ENCODE data around the gene UCN3.

The UCN3 gene

DNA sequence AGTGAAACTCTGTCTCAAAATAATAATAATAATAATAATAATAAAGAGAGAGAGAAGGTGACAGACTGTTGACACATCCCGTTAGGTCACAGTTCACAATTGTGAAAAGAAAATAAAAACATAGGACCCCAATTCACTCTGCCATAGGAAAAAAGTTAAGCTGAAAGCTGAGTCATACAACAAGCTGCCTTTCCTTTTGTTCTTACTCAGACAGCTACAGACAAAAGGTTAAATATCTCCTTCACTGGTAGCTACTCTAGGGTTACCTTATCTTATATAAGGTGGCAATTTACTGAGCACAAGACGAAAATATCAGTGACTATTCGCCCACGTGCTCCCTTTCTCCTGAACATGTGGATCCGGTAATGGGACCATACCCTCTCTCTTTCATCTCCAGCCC lies 22.4 kb downstream of the UCN3 start:
- no peaks in the 10 kb centered on the region for H3K4me1 ChIP-seq (ENCODE audit: control insufficient read depth in 1 of 2, insufficient read depth in 1 of 2, low read depth in 1 of 2, low read length in 1 of 2)
- no peaks in the 10 kb centered on the region for H3K9me3 ChIP-seq
- H3K27ac ChIP-seq: no peak overlapping the region
- no peak overlapping the region for H3K4me3 ChIP-seq (ENCODE audit: low read depth in 1 of 2, low read length in 1 of 2)
- TF ChIP-seq, protein P1, sequence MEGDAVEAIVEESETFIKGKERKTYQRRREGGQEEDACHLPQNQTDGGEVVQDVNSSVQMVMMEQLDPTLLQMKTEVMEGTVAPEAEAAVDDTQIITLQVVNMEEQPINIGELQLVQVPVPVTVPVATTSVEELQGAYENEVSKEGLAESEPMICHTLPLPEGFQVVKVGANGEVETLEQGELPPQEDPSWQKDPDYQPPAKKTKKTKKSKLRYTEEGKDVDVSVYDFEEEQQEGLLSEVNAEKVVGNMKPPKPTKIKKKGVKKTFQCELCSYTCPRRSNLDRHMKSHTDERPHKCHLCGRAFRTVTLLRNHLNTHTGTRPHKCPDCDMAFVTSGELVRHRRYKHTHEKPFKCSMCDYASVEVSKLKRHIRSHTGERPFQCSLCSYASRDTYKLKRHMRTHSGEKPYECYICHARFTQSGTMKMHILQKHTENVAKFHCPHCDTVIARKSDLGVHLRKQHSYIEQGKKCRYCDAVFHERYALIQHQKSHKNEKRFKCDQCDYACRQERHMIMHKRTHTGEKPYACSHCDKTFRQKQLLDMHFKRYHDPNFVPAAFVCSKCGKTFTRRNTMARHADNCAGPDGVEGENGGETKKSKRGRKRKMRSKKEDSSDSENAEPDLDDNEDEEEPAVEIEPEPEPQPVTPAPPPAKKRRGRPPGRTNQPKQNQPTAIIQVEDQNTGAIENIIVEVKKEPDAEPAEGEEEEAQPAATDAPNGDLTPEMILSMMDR (IDR thresholded peaks at IDR 0.05): no peak
- no peaks in the 10 kb centered on the region for H3K36me3 ChIP-seq
- H3K27me3 ChIP-seq: no peaks in the 10 kb centered on the region

DNA sequence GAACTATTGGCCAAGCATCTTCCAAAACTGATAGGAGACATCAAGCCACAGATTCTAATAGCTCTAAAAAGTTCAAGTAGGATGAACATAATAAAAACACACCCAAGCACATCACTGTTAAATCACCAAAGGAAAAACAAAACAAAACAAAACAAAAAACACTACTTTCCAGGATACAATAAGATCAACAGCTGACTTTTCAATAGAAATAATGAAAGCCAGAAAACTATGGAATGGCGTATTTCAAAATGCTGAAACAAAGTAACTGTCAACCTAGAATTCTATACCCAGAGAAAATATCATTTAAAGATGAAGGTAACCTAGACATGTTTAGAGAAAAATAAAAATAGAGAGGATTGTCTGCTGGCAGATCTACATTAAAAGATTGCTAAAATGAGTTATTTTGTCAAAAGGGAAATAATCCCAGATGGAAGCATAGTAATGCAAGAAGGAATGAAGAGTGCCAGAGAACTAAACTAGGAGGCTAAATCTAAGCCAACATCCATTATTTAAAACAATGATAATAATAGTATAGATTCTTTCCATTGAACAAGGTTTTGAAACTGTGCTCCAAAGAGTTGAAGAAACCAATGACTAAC lies 25.9 kb downstream of the UCN3 start:
- TF ChIP-seq, protein P1 (IDR thresholded peaks at IDR 0.05): no peak
- H3K4me1 ChIP-seq (ENCODE audit: control insufficient read depth in 1 of 2, insufficient read depth in 1 of 2, low read depth in 1 of 2, low read length in 1 of 2): no peaks in the 10 kb centered on the region
- no peaks in the 10 kb centered on the region for H3K27me3 ChIP-seq
- H3K36me3 ChIP-seq: no peaks in the 10 kb centered on the region
- H3K9me3 ChIP-seq: no peaks in the 10 kb centered on the region
- no peak overlapping the region for H3K4me3 ChIP-seq (ENCODE audit: low read depth in 1 of 2, low read length in 1 of 2)
- no peak overlapping the region for H3K27ac ChIP-seq

DNA sequence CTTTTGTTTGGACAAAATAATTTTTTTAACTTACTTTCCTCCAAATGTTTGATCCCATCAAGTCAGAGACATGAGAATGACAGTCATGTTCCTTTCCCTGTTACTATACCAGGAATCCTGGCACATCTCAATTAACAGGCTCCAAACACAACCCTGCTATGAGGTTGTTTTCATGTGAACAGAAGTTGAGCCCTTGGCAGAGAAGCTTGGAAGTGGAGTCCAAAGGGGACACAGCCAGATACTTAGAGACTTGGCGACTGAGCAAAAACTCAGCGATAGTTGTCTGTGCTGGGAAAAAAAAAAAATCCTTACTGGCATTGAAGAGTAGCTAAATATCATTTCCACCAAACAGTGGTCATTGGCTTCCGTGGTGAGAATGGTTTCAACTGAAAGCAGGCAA lies 27.0 kb downstream of the UCN3 start:
- no peaks in the 10 kb centered on the region for H3K4me1 ChIP-seq (ENCODE audit: control insufficient read depth in 1 of 2, insufficient read depth in 1 of 2, low read depth in 1 of 2, low read length in 1 of 2)
- H3K4me3 ChIP-seq (ENCODE audit: low read depth in 1 of 2, low read length in 1 of 2): no peak overlapping the region
- no peaks in the 10 kb centered on the region for H3K27me3 ChIP-seq
- H3K9me3 ChIP-seq: no peaks in the 10 kb centered on the region
- H3K27ac ChIP-seq: no peak overlapping the region
- TF ChIP-seq, protein P1 (IDR thresholded peaks at IDR 0.05): no peak
- H3K36me3 ChIP-seq: no peaks in the 10 kb centered on the region

DNA sequence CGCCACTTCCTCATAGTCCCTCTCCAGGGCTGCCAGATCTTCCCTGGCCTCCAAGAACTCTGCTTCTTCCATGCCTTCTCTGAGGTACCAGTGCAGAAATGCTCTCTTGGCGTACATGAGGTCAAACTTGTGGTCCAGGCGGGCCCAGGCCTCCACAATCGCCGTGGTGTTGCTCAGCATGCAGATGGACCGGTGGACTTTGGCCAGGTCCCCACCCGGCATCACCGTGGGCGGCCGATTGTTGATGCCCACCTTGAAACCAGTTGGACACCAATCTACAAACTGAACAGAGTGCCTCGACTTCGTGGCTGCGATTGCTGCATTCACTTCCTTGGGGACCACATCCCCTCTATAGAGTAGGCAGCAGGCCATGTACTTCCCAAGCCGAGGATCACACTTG lies 28.8 kb downstream of the UCN3 start:
- TF ChIP-seq, protein P1 (IDR thresholded peaks at IDR 0.05): no peak
- Histone ChIP-seq H3K4me3 (ENCODE audit: low read depth in 1 of 2, low read length in 1 of 2) (no peak overlapping the region), H3K36me3 (no peaks in the 10 kb centered on the region), H3K9me3 (no peaks in the 10 kb centered on the region), H3K27me3 (no peaks in the 10 kb centered on the region), H3K27ac (no peak overlapping the region), H3K4me1 (ENCODE audit: control insufficient read depth in 1 of 2, insufficient read depth in 1 of 2, low read depth in 1 of 2, low read length in 1 of 2) (no peaks in the 10 kb centered on the region)

DNA sequence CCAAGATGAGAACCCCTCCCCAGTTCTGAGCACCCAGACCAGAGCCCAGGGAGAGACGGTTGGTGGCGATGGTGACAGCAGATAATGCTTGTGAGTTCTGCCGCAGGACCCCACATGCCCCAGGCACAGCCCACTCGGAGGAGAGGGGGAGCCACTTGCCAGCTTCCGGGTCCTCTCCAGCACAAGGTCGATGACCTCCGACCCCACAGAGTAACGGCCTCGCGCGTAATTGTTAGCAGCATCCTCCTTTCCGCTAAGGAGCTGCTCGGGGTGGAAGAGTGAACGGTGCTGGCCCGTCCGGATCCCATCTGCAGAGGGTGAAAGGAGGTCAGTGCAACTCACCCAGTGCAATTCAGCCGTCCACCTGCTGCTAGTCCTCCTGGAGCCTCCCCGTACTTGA lies 30.4 kb downstream of the UCN3 start:
- no peak overlapping the region for H3K27ac ChIP-seq
- no peaks in the 10 kb centered on the region for H3K9me3 ChIP-seq
- H3K27me3 ChIP-seq: no peaks in the 10 kb centered on the region
- TF ChIP-seq, protein P1 (IDR thresholded peaks at IDR 0.05): no peak
- no peaks in the 10 kb centered on the region for H3K36me3 ChIP-seq
- H3K4me1 ChIP-seq (ENCODE audit: control insufficient read depth in 1 of 2, insufficient read depth in 1 of 2, low read depth in 1 of 2, low read length in 1 of 2): no peaks in the 10 kb centered on the region
- H3K4me3 ChIP-seq (ENCODE audit: low read depth in 1 of 2, low read length in 1 of 2): no peak overlapping the region
